ENCODE measurements around the gene ACLY.
"Not testable (repeated sequence)": the region's sequence is repeated elsewhere in the genome, so short reads cannot be mapped to it uniquely, and the experiment has no call there.

Gene ACLY

DNA sequence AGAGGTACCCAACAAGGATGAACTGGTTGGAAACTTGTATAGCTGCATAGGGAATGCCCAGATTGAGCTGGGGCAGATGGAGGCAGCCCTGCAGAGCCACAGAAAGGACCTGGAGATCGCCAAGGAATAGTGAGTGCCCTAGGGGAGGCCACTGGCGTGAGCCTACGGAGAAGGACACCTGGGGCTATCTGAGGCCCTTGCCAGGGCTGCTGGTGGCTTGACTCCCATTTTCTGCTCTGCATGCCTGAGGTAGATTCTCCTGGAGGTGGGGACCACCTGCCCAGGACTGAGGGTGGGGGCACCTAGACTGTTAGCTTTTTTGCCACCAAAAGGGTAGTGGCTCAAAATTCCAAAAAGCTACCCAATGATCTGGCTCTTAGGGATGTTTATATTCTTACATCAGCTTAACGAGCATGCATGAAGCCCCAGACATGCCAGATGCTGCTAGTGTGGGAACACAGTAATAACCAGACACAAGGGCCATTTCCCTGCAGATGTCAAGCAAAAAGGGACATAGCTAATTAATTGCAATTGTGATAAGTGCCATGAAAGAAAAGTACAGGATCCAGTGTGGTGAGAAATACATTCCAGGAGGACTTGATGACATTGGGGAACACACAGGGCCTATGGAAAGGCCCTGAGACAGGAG, 20.4 kb upstream of the ACLY start:
- FAIRE-seq = no peak

DNA sequence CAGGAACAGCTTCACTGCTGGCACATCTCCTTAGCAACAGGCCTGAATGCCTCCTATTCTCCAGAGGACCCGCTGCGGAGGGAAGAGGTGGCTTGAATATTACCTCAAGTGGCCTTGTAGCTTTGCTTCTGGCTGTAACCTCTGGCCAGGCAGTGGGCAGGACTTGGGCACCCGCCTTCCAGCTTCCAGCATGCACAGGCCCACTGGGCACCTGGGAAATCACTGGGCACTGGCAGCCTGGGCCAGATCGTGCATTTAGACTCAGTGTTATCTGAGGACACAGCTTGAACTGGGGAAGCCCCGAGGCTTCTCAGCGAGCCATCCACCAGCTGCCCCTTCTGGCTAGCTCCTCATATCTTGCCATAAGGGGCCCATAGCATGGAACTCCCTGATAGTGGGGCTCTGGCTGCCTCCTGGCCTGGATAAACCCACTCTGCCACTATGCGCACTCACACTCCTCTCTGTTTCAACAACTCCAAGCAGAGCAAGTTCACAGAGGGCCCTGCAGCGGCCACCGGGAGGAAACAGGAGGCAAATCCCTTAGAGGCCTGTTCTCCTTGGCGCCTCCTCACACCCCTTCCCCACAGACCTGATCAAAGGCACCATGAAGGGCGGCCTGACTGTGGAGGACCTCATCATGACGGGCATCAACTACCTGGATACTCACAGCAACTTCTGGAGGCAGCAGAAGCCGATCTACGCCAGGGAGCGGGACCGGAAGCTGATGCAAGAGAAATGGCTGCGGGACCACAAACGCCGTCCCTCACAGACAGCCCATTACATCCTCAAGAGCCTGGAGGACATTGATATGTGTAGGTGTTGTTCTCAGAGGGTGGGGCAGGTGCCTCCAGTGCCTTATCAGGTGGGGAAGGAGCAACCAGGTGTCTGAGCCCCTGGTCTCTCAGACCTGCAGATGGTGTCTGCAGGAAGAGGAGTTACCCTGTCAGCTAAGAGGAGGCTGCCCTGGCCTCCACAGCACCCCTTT, 19.5 kb upstream of the ACLY start:
- FAIRE-seq = no peak

DNA sequence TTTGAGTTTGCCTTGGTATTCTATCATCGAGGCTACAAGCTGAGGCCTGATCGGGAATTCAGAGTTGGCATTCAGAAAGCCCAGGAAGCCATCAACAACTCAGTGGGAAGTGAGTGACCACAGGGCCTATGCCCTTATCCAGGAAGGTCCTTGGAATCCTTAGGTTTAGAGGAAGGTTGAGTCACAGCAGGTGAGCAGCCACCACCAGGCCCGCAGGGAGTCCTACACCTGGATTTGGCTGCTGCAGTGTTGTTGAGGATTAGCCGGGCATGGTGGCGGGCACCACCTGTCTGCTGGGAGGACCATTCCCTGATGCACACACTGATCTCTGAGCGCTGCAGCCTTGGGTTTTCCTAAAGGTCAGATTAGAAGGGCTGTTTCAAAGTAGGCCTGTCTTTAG, 16.9 kb upstream of the ACLY start:
- FAIRE-seq = no peak

DNA sequence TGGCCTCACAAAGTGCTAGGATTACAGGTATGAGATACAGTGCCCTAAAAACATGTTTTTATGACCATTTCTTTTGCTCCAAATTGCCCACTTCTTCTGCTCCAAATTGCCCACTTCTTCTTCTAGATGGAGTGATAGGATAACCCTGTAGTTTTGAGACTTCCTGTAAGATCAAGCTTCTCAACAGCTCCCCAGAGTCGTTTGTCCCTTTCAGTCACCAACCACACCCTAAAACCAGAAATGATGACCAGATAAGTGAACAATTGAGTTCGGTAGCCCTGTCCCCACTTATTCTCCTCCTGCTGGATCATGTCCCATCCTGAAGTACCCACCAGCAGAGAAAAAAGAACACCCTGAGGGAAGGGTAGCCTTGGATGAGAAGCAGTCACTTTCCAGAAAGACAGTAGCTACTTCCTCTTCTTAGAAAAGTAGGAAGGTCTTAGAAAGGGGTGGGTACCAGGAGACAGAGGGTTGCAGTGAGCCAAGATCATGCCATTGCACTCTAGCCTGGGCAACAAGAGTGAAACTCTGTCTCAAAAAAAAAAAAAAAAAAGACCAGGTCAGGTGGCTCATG, 14.2 kb upstream of the ACLY start:
- FAIRE-seq = no peak

DNA sequence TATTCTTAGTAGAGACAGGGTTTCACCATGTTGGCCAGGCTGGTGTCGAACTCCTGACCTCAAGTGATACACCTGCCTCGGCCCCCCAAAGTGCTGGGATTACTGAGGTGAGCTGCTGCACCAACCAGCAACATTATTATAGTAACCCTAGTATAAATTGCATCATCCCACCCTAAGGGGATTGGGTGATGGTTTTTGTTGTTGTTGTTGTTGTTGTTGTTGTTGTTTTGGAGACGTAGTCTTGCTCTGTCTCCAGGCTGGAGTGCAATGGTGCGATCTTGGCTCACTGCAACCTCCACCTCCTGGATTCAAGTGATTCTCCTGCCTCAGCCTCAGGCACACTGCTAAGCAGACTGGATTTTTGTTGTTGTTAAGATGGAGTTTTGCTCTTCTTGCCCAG, 13.0 kb upstream of the ACLY start:
- FAIRE-seq = not testable (repeated sequence)

DNA sequence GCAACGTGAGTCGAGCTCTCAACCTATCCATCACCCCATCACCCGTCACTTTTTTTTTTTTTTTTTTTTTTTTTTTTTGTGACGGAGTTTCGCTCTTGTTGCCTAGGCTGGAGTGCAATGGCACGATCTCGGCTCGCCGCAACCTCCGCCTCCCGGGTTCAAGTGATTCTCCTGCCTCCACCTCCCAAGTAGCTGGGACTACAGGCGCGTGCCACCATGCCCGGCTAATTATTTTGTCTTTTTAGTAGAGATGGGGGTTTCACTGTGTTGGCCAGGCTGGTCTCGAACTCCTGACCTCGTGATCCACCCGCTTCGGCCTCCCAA, 12.0 kb upstream of the ACLY start:
- not testable (repeated sequence) for FAIRE-seq

DNA sequence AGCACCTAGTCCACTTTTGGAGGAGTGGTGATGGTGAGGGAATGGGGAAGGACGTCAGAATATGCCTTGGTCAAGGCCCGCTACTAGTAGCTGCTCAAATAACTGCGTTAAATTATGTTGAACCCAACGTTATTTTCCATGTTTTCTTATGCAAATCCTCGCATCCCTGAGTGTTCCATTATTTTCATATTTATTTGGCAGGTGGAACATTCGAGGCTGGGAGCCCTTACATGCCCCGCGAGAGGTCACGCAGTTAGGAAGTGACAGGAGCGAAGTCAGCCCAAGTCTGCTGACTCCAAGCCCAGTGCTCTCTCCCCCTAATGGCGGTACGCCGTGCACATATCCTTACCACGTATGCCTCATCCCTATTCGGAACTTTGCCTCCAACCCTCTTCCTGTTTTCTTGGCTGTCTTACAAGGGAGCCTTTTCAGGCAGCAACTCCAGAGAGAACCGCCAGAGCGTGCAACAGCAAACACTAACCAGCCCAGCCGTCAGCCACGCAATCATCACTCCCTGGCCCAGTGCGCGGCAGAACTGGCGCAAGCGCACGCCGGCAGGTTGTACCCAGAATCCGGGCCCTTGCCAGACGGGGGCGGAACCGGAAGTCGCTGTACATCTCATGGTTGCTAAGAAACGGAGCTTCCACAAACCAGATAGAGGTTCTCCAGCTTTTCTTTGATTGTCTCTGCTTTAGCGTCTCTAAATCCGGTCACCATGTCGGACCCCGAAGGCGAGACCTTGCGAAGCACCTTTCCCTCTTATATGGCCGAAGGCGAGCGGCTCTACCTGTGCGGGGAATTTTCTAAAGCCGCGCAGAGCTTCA, 11.5 kb upstream of the ACLY start, which contains the start of gene ODAD4:
TSS of gene ODAD4 (plus strand) at position 609 of the 824 bp plus-strand sequence. CDS start at position 716, 107 bp downstream.
- peak; percentile 71 for FAIRE-seq

DNA sequence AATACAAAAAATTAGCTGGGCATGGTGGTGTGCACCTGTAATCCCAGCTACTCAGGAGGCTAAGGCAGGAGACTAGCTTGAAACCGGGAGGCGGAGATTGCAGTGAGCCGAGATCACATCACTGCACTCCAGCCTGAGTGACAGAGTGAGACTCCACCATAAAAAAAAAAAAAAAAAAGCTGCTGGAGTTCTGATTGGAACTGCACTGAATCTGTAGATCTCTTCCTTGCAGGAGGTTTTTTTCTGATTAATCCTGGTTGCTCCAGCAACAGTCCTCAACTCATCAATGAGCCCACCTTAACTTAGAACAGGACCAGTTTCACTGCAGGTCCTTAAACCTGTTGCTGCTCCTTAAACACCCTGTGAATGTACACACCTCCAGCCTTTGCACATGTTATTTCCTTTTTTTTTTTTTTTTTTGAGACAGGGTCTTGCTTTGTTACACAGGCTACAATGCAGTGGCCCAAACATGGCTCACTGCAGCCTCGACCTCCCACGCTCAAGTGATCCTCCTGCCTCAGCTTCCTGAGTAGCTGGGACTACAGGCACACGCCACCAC, 10.0 kb upstream of the ACLY start:
- FAIRE-seq = no peak

DNA sequence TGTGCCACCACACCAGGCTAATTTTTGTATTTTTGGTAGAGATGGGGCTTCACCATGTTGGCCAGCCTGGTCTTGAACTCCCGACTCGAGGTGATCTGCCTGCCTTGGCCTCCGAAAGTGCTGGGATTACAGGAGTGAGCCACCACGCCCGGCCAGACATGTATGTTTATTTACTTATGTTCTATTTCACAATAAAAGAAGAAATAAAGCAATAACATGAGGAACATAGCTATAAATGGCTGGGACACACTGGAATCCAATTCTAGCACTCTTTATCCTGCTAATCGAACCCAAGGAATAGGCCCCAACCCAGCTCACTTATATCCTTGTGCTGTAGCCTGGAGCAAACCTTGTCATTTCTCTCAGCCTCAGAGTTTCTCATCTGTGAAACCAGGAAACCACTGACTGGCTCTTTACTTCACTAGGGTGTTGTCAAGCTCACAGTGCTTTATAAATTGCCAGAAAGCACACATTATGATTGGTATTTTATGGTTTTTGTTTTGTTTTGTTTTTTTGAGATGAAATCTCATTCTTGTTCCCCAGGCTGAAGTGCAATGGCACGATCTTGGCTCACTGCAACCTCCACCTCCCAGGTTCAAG, 7.3 kb upstream of the ACLY start:
- no peak for FAIRE-seq

DNA sequence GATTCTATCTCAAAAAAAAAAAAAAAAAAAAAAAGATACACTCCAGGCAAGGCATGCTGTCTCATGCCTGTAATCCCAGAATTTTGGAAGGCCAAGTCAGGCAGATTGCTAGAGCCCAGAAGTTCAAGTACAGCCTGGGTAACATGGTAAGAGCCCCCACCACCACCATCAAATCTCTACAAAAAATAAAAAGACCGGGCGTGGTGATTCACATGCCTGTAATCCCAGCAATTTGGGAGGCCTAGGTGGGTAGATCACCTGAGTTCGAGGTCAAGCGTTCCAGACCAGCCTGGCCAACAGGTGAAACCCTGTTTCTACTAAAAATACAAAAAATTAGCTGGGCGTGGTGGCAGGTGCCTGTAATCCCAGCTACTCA, 1.8 kb upstream of the ACLY start:
- no peak for FAIRE-seq

DNA sequence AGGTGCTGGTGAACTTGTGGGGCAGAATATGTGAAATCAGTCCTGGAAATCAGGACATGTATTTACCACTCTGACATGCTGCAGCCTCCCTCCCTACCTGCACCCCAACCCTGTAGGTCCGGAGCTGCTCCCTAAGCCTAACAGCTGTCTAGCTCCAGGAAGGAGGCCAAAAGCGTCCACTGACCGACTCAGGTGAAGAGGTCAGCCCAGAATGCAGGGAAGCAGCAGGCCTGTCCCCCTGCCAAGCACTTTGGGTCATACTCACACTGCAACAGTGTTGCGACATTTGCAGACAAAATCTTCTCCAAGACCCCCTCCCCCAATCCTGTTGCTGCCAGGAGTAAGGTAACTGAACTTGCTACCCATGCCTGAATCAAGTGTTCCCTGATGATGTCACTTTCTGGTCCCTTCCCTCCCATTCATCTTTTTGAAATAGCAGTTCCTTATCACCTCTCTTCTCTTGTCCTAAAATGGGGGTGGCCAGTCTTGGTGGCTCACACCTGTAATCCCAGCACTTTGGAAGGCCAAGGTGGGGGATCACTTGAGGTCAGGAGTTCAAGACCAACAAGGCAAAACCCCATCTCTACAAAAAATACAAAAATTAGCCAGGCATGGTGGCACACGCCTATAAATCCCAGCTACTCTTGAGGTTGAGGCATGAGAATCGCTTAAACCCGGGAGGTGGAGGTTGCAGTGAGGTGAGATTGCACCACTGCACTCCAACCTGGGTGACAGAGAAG, 1.3 kb upstream of the ACLY start:
- FAIRE-seq = no peak

DNA sequence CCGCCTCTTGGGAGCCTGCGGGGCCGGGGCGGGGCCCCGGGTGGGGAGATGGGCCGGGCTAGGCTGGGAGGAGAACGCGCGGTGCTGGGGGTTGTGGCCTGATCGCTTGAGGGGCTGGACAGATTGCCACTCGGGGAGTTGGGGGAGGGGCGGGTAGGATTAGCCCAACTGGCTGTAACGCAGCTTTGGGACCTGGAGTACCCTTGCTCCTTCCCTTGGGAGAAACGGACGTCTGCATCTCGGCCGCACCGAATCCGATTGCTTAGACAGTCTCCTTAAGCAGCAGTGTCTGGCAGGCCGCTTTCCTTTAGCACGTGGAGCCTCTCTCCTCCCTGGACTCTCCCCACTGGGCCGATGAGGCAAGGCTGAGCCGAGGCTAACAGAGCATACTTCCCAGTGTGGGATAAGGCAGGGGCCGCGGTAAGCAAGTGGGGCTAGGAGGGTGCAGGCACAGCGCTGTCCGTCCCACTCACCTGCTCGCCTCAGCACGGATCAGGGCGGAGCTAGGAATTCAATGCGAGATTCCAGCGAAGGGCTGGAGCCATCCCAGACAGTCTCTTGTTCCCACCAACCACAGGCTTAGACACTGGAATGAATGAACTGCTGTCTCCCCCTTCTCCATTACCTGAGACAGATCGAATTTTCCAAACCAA, 540 bp upstream of the ACLY start:
- no peak for FAIRE-seq

DNA sequence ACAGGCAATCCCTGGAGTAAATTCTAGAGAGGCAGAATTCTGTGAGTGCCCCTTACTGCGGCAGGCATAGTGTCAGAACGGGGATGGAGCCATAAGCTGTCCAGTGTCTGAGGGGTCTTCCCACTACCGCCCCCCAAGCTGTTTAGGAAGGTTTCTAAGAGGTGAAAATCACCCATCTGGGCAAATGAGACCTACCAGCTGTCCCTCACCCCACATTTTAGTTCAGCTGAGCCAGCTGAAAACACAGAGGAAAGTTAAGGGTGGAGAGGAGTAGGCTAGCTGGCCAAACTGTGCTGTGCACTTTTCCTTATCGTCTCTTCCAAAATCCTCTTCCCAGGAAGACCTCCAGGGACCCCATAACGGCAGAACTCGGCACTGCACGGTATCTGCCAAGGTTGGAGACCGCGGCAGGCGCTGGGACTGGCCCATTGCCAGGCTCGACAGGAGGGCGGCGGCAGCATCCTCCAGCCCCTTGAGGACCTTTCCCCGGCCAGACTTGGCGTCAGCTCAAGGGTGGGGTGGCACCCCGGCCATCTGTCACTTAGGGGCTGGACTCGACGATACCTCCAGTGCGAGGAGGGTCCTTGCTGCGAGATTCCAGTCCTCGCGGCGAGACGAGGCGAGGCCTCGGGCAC, 955 bp downstream of the ACLY start:
- no peak for FAIRE-seq

DNA sequence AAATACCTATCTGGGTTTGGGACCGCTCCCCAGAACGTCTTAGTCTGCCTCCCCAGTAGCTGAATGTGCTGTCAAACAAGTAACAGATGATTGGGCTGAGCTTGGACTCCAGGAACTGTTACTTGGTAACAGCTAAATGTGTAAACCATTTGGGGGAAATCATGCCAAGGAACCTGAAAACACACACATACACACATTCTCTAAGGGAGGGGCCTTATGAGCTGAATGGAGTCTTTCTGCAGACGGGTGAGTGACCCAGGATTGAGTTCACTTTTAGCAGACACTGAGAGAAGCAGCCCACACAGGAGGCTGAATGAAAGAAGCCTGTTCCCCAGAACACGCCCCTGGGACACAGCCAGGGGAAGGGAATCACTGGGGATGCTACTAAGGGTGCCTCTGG, 1.6 kb downstream of the ACLY start:
- FAIRE-seq = no peak

DNA sequence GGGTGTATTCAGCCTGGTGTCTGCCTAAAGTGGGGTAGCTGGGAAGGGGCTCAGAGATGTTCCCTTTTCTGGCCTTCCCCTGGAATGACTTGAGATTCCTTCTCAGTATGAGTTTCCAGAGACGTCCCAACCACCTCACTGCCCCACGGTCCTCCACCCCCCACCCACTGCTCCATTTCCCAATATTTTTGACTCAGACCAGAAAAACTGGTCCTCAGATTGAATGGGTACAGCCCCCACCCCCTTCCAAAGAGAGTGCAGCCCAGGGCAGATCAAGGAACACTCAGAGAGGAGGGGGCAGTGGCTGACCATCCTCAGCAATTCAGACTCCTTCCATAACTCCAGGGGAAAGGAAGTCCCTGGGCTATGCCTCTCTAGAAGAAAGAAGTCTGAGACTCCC, 3.2 kb downstream of the ACLY start:
- FAIRE-seq = no peak

DNA sequence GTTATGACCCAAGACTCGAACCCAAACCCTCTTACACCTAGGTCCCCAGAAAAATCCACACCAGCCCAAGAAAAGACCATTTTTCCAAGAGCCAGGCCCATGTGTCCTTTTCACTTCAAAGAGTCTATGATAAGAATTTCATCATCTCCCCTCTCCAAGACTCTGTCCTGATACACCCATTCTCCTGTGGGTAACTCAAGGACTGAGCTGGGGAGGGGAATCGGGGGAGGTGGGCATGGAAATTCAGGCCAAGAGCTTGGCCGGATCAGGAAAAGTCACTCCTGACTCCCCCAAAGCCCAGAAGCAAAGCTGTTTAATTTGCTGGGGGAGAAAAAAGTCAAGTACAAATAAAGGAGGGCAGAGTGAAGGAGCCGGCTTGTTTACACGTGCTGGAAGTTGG, 3.7 kb downstream of the ACLY start:
- no peak for FAIRE-seq

DNA sequence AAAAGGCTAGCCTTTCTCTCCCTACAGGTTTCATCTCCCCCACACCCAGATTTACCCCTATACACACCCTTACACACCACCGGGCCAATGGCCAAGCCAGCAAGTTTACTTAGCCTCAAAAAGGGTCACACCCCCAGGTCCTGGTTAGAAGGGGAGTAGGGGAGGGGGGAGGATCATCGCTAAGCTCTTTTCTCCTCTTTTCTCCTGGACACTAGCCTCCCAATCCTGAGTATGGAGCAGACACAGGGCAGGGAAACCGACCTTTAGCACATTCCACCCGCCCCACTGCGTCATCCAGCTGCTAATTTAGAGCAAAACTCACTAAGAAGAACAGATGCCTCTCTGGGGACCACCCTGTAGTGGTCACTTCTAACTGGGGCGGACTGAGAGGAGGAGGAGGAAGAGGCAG, 4.4 kb downstream of the ACLY start:
- FAIRE-seq = no peak

DNA sequence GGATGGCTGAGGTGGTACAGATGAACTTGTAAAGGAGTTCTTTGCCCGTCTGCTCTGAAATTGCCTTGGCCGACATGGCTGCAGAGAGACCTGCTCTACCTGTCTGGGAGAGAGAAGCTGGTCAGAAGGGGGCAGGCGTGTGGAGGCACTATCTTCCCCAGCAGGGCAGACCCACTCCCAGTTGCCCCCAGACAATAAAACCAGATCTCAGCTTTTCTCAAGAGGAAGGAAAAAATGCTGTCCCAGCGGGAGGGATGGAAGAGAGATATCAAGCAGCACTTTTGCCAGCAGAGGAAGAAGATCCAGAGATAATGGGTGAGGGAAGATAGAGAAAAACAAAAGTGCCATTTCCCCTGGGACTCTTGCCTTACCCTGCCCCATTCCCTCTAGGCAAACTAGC, 5.0 kb downstream of the ACLY start:
- no peak for FAIRE-seq

DNA sequence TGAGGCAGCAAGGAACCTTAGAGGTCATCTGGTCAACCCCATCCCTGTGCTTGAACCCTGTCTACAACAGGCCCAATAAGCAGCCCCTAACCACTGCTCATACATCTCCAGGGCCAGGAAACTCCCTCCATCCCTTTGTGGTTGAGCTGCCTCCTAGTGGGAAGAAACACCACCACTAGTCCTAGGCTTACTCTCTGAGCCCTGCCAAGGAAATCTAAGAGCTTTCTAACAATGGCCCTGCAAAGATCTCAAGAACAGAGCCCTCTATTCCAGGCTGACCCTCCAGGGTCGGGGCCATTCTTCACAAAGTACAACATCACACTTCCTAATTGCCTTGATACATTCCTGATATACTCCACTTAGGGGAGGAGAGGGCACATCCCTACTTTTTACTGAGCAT, 5.8 kb downstream of the ACLY start:
- FAIRE-seq = no peak

DNA sequence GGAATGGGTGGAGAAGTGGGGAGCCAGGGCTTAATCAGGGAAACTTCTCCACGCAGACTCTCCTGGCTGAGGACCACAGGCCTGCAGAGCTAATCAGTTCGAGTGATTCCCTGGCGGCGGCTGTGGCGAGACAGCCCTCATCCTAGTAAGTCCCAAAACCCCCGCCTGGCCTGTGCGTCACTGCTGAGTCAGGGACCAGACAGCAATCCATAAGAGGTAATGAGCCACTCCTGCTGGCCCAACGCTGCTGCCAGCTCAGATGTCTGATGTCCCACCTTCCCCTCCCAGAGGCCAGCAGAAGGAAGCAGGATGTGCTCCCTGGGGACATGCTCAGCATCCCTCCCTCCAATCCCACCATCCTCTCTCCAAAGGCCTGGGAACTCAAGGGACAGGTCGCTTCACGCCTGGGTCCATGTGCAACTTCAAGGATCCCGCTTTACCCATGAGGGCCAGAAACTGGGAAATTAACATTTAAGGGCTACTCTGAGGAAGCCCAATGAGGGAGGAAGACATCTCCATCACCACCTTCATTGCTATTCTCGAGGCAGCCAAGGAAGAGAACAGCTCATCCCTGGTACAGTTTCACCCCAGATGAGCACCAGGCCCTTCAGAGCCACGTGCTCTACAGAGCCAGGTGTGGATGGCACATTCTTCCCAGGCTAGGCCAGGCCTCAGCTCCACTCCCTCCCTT, 7.9 kb downstream of the ACLY start:
- FAIRE-seq = no peak

All from endometrium (tissue), 2 donors.